ENCODE results near the gene MLN.

DNA sequence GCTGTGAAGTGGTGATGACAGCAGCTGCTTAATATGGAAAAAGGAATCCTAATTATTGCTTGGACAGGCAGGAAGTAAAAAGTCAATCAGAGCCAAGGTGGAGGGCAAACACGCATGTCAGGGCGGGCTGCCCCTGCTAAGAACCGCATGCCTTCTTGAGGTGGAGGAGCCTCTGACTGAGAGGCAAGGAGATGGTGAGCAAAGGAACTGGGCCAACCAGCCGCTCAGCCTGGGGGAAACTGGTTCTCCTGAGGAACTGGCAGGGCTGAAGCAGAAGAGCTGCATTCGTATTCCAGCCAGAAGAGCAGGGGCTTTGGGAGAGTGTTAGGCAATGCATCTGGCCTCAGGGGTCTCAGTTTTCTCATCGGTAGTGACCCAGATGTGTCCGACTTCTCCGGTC is 13.1 kb upstream of the MLN start:
- TF ChIP-seq POLR2A (IDR thresholded peaks at IDR 0.05): no peak
- TF ChIP-seq, protein P1, sequence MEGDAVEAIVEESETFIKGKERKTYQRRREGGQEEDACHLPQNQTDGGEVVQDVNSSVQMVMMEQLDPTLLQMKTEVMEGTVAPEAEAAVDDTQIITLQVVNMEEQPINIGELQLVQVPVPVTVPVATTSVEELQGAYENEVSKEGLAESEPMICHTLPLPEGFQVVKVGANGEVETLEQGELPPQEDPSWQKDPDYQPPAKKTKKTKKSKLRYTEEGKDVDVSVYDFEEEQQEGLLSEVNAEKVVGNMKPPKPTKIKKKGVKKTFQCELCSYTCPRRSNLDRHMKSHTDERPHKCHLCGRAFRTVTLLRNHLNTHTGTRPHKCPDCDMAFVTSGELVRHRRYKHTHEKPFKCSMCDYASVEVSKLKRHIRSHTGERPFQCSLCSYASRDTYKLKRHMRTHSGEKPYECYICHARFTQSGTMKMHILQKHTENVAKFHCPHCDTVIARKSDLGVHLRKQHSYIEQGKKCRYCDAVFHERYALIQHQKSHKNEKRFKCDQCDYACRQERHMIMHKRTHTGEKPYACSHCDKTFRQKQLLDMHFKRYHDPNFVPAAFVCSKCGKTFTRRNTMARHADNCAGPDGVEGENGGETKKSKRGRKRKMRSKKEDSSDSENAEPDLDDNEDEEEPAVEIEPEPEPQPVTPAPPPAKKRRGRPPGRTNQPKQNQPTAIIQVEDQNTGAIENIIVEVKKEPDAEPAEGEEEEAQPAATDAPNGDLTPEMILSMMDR (IDR thresholded peaks at IDR 0.05): no peak

Measured in esophagus squamous epithelium (tissue), 4 donors.